ENCODE results near the gene ADM5.
A peak's percentile ranks its signal among the peaks of the same experiment; 100 is the strongest.

ADM5 gene

GRCh38 chr19:49680421-49681351 is 8.7 kb upstream of the ADM5 start:
- peak; percentile 93 for DNase-seq (ENCODE audit: low spot score)

- no peak for DNase-seq (ENCODE audit: low spot score)
Observed at GRCh38 chr19:49681830-49682229, 7.6 kb upstream of the ADM5 start.

DNA sequence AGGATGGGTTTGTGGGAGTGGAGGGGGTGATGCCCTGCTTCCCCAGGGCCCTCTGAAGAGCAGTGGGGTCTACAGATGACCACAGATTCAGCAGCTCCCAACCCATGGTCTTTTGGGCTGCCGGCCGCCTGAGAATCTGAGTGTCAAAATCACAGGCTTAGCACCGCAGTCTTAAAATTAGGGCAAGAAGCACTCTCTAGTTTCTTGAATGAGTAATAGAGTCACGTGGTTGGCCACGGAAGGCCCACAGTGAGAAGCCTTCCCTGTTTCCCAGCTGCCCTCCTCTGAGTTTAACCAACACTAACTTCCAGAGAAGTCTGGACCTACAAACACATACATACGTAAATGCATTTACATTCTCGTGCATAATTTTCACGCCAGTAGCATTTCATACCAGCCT is 7.1 kb upstream of the ADM5 start:
- no peak for DNase-seq (ENCODE audit: low spot score)

DNA sequence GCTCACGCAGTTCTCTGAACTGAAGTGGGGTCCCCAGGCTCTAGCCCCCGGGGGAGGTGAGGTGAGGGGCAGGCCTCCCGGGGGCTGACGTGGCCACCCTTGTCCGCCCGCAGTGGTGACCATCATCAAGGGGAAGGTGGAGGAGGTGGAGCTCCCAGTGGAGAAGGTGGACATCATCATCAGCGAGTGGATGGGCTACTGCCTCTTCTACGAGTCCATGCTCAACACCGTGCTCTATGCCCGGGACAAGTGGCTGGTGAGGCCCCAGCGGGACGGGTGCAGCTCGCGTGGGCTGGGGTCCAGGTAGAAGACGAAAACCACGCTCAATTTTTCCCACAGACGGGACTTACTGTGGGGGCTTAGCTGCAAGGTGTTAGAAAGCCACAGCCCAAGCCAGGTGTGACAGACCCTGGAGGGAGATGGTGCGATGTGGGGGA is 5.6 kb upstream of the ADM5 start:
- no peak for DNase-seq (ENCODE audit: low spot score)

DNA sequence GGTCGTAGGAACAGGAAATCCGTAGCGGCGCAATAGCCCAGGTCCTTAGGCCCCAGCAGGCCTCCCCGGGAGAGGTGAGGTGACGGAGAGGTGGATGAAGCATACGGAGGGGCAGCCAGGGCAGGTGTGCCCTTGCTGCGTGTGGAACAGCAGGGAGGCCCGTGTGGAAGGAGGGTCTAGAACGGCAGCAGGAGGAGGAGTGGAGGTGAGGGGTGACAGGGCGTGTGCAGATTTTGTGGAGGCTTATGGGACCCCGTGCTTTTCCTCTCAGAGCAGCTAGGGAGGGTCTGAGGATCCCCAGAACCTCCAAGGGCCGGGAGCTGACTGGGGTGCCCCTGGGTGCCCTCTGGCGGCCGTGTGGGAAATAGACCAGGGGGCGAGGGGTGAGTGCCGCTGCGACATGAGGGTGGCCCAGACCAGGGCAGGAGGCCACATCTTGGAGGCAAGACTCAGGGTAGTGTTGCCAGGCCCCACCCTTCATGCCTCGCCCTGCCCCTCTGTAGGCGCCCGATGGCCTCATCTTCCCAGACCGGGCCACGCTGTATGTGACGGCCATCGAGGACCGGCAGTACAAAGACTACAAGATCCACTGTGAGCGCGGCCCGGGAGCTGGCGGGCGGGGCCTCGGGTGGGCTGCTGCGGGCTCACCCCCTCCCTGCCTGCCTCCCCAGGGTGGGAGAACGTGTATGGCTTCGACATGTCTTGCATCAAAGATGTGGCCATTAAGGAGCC is 5.0 kb upstream of the ADM5 start:
- DNase-seq (ENCODE audit: low spot score): no peak

GRCh38 chr19:49684983-49685553 is 4.3 kb upstream of the ADM5 start:
- no peak for DNase-seq (ENCODE audit: low spot score)

DNA sequence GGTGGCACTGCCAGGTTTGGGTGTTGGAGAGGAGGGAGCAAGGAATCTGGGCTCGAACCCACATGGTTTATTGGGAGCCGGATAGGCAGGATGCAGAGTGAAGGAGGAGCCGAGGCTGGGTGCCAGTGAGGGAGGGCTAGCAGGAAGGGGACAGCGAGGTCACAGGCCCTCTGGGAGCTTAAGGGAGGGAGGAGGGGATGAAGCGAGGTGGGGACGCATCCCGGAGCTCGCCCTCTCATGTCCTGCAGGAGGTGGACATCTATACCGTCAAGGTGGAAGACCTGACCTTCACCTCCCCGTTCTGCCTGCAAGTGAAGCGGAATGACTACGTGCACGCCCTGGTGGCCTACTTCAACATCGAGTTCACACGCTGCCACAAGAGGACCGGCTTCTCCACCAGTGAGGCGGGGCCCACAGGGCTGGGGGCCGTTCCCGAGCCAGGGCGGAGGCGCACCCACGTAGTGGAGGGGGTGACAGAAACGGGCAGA is 3.5 kb upstream of the ADM5 start:
- DNase-seq (ENCODE audit: low spot score): no peak

GRCh38 chr19:49686503-49687088 is 2.8 kb upstream of the ADM5 start:
- no peak for DNase-seq (ENCODE audit: low spot score)

GRCh38 chr19:49687150-49687549 is 2.2 kb upstream of the ADM5 start:
- DNase-seq (ENCODE audit: low spot score): no peak

GRCh38 chr19:49687566-49688316 is 1.7 kb upstream of the ADM5 start:
- DNase-seq (ENCODE audit: low spot score): no peak

GRCh38 chr19:49688531-49689132 is 762 bp upstream of the ADM5 start:
- no peak for DNase-seq (ENCODE audit: low spot score)

- DNase-seq (ENCODE audit: low spot score): no peak
Observed at GRCh38 chr19:49690079-49690655, 773 bp downstream of the ADM5 start.

DNA sequence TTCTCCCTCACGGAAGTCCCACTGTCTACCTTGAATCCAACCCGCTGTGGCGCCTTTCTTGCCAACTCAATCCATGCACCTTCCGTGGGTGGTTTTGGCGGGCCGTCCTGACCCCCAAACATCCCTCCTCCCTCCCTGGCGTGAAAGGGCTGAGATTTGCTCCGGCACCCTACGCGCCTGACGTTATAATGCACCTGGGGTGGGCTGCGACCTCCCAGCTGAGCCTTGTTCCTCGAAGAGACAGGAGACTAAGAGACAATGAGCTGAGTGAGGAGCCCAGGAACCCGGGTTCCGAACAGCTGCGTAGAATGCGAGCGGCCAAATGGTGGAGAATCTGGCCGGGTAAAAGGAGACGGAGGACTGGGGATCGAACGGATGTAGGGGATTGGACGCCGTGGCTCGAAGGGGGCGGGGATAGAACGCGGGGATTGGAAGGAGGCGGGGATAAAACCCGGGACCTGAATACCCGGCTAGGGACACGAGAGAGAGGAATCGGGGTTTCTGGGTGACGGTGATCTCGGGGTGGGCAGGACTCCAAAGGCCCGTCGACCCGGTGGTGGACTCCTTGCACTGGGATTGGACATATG is 1.4 kb downstream of the ADM5 start, which contains the start of gene CPT1C:
CPT1C (plus strand) TSS at position 461 of the 587 bp plus-strand sequence. CDS start 1,137 bp downstream, outside the sequence.
- no peak for DNase-seq (ENCODE audit: low spot score)

DNA sequence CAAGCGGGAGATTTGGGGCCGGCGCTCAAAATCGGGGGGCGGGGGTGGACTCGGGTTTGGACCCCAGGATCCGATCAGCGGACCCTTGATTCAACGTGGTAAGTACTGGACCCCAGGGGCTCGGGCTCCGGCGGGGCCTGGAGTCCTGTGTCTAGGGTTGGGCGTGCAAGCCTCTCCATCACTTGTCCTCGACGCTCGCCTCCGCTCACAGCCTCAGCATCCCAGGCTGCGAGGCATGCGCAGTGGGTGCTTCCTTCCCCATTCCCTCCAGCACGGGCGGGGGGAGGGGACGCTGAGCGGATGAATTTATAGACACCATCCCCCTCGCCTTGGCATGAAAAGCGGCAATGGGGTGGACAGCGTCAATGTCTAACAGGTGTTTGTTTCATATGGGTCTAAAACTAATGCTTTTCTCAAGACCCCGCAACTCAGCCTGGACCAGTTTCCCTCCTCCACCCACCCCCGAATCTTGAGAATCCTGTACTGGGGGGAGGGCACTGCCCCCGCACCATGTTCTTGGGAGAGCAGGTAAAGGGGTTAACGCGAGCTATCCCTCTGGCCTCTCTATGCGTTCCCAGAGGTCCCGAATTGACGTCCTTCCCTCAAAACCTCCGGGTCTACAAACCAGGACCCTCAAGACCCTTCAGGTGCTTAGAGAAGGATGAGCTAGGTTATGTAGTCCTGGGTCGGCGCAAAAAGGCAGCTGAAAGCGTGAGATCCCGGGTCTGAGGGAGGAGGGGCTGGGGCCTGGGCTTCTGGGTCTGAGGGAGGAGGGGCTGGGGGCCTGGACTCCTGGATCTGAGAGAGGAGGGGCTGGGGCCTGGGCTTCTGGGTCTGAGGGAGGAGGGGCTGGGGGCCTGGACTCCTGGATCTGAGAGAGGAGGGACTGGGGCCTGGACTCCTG is 2.1 kb downstream of the ADM5 start:
- DNase-seq (ENCODE audit: low spot score): no peak

DNA sequence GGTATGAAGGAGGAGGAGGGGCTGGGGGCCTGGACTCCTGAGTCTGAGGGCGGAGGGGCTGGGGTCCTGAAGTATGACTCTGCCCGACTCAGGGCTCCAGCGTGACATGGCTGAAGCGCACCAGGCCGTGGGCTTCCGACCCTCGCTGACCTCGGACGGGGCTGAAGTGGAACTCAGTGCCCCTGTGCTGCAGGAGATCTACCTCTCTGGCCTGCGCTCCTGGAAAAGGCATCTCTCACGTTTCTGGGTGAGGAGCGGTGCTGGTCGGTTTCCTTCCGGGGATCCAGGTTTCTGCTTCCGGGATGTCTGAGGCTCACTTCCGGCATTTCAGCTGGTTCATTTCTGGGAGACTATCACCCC is 2.7 kb downstream of the ADM5 start:
- no peak for DNase-seq (ENCODE audit: low spot score)

DNA sequence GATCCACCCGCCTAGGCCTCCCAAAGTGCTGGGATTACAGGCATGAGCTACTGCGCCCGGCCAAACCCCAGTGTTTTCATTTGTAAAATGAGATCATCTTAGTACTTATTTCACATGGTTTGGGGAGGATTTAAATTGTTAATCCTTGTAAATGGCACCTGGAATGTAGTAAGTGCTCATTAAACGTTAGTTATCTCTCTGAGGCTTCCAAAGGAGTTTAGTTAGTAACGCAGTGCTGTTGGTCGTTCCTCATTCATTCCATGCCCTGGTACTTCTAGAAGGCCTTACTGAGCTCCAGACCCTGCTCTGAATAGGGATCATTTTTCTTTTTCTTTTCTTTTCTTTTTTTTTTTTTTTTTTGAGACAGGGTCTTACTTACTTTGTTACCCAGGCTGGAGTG is 6.7 kb downstream of the ADM5 start:
- DNase-seq (ENCODE audit: low spot score): no peak

- no peak for DNase-seq (ENCODE audit: low spot score)
Observed at GRCh38 chr19:49696865-49697264, 7.5 kb downstream of the ADM5 start.

DNA sequence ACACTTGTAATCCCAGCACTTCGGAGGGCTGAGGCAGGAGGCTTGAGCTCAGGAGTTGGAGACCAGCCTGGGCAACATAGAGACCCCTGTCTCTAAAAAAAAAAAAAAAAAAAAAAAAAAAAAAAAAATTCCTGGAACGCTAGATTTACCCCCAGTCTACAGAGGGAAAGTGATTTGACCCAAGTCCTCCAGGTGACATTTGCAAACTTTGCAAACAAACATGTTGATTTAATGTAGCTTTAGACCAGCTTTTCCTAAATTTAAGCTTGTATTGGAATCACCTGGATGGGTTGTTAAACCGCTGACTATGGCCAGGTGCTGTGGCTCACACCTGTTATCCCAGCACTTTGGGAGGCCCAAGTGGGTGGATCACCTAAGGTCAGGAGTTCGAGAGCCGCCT is 10.0 kb downstream of the ADM5 start:
- no peak for DNase-seq (ENCODE audit: low spot score)

DNA sequence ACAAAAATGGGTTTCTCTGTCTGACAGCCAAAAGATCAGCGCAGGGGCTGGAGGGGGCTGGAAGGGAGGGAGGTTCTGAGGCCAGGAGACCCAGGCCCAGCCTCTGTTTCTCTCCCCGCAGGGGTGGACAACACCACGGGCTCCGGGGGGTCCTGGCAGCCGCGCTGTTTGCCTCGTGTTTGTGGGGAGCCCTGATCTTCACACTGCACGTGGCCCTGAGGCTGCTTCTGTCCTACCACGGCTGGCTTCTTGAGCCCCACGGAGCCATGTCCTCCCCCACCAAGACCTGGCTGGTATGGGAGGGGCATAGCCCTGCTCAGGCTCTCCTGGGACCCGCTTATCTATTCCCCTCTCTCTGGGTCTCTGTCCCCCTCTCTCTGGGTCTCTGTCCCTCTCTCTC is 11.2 kb downstream of the ADM5 start:
- no peak for DNase-seq (ENCODE audit: low spot score)
